CD1c-positive myeloid dendritic cell (primary cell): ENCODE results near the gene KCNH2.

ENCODE experiments used
- DNase-seq: peaks from one replicate; pipeline ENCODE4 v3.0.0-alpha.2; 2016; ENCODE audit errors: extremely low spot score

KCNH2 gene

DNA sequence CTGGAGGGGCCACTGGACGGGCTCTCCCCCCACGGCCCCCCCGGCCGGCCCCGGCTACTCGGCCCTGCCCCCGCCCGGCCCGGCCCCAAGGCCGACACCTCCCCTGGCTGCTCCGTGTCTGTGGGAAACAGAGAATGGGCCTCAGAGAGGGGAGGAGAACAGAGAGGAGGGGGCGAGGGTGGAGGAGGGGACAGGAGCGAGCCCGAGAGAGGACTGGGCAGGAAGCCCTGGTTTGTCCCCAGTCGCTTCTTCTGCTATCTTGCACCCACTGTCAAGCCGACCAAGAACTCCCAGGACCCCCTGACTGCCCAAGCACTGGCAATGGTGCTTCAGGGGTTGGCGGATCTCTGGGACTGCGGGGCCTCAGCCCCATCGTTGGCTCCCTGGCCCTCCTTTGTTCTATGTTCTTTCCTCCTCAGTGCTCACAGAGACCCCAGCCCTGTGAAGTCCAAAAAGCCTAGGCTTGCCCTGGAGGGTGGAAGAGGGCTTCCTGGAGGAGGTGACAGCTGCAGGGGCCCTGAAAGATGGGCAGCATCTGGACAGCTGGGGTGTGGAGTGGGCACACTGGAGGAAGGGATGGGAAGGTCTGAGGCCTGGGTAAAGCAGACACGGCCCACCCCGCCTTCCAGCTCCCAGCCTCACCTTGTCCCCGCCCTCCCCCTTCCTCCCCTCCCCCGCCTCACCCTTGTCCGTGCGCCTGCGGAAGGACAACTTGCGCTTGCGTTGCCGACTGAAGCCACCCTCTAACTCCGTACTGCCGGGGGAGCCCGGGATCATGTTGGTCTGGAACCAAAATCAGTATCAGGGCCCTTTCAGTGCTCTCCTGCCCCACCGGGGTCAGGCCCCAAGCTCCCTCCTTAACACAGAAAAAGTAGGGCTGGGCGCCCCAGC is 30.1 kb downstream of the KCNH2 start:
- DNase-seq: no peak

DNA sequence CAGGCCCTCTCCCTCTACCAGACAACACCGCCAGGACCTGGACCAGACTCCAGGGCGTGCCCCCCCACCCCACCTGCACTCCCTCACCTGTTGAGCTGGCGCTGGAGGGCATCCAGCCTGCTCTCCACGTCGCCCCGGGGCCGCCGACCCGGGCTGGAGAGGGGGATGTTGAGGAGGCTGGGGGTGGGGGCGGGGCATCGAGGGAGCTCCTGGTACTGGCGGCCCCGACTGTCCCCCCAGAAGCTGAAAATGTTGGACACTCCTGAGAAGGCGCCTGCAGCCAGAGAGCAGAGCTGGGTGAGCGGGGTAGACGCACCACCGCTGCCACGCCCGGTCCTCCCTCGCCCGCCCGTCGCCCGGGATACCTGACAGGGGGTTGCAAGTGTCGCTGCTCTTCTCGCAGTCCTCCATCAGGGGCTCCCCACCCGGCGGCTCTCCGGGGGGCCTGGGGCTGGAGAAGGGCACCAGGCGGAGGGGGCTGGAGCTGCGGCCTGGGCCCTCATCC is 30.8 kb downstream of the KCNH2 start:
- no peak for DNase-seq

DNA sequence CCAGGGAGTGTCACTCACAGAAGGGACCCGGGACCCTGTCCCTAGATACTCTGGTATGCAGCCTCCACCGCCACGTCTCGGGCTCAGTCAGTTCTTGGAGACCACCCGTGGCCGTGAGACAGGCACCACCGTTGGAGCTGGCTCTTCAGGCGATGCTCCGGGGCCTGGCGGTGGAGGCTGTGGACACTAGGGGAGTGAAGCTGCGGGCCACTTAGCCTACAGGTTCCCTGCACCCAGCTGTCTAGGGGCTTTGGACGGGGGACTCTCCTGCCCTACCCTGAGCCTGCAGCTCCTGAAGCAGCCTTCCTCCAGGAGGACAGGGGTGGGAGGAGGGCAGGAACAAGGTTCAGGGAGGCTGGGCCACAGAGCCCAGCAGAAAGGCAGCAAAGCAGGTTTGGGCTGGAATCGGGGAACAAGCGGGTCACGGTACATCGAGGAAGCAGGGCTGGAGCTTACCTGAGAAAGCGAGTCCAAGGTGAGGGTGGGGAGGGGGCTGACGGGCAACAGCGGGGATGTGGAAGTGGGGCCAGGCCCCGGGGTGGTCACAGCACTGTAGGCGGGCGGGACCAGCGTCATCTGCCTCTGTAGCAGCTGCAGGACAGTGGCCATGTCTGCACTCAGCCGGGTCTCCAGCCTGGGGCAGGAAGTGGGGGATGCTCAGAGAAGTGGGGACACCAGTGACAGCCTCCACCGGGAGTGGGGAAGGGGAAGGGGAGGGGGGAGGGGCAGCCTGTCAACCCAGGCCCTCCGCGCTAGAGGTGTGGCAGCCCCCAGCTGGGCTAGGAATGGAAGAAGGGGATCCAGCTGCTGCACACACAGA is 31.5 kb downstream of the KCNH2 start:
- no peak for DNase-seq

DNA sequence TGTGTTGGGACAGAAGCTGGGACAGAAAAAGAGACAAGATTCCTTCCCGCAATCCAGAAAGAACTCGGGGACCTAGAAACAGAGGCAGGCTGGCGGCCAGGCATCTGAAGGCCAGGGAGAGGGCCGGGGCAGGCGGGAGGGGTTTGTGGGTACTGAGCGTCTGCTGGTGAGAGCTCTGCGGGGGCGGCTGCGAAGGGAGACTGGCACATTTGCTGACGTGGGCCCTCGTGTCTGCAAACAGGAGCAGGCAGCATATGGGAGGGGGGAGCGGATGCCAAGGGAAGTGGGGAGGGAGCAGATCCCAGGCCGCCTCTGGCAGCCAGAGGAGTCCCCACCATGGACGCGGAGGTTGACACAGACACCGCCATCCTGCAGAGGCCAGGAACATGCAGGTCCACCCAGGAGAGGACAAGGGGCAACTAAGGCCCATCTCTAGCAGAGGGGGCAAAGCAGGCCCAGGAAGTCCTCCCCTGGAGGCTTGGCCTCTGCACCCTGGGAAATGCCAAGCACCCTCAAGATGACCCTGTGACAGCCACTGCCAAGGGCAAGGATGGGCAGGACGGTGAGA is 32.2 kb downstream of the KCNH2 start:
- no peak for DNase-seq

DNA sequence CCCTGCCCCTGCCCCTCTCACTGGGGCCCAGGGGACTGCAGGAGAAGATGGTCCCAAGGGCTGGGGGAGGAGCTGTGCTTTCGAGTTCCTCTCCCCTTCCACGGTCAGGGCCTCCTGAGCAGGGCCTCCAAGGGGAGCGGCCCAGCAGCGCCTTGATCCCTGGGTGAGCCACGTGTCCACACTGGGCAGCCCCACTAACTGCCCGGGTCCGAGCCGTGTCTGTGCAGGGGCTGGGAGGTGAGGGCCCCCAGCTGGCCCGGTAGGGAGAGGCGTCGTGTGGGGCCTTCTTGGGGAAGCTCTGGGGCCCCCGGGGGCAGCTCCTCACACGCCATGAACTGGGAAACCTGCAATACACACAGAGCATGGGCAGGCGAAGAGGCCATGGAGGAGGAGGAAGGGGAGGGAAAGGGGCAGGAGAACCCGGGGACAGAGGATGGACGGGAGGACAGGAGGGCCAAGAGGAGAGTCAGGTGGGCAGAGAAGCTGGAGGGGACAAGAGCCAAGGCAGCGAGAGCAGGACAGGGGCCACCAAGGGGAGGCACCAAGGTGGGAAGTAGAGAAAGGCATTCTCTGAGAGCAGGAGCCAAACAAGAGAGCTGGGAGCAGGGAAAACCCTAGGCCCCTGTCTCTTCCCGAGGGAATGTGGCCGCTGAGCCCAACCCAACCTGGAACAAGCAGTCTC is 32.8 kb downstream of the KCNH2 start:
- DNase-seq: no peak

DNA sequence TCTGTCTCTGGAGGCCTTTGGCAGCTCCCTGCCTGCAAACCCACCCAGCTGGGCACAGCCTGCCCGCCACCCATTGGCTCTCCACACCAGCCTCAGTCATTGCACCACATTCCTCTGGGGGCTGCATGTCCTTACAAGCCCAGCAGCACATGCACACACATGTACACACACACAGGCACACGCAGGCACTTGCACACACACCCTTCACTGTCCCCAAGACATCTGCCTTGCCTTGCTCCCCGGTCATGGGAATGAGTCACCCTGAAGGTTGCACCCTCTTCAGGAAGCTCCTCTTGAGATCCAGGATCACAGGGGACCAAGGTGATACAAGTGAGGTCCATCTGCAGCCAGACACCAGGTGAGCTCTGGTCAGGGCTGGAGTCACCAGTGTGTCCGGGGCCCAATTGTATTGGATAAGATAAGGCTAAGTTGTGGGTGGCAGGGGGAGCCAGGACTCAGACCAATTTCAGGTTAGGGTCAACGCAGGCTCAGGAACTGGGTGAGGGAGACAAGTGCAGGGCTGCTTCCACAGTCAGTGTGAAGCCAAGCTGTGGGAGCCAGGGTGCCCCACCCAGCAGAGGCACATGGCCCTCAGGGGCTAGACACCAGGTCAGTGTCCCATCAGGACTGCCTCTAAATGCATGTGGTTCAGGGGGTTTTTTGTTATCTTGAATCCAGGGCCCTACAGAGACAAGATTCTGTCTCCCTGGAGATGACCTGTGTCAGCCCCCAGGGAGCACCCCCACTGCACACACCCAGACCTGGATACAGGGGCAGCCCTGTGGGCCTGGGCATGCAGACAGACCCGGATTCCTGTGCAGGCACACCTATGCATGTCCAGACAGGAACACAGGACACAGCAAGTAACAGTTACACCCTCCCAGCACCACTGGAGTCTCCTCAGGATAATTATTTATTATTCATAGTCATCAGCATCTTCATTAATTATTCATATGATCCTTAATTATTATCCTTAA is 33.8 kb downstream of the KCNH2 start:
- DNase-seq: no peak

DNA sequence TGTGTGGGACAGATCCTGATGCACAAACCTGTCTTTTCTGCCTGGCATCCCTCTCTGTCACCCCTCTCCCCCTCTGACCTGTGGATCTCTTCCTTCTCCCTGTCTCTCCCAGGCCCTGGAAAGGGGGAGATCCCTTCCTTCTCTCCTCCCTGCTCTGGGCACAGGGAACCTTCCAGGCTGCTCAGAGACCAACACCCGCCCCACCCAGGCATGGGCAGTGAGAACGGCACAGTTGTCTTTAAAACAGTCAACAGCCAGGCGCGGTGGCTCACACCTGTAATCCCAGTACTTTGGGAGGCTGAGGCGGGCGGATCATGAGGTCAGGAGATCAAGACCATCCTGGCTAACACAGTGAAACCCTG is 34.7 kb downstream of the KCNH2 start:
- DNase-seq: no peak

DNA sequence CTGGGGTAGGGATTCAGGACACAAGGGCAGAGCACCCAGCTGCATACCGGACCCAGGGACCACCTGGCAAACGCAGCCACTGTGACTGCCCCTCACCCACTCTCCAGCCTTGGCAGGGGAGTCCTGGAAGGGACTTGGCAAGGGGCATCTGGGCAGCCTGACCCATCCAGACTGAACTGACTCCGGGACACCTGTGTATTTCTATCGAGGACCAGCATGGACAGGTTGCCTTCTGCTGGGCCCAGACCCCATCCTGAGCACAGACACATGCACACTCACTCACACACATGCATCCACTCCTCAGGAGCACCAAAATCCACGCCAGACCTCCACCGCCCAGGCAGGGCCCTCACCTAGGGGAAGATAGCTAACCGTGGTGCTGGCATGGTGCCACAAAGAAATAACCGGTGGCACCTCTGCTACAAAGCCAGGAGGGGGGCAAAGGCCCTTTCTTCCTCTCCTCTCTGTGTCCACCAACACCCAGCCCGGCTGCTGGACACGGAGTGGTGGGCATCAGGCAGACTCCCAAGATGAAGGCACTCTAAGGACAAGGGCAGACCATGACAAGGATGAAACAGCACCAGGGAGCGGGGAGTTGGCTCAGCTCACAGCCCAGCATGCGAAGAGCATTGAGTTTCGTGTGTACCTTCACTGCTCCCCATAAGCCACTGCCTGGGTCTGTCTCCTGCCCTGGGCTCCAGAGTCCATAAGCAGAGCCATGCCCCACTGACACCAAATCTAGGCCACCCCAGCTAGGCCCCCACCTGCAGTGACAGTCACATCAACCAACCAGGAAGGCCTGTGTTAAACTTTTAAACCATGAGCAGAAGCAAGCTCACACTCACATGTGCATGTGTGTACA is 35.3 kb downstream of the KCNH2 start:
- no peak for DNase-seq

DNA sequence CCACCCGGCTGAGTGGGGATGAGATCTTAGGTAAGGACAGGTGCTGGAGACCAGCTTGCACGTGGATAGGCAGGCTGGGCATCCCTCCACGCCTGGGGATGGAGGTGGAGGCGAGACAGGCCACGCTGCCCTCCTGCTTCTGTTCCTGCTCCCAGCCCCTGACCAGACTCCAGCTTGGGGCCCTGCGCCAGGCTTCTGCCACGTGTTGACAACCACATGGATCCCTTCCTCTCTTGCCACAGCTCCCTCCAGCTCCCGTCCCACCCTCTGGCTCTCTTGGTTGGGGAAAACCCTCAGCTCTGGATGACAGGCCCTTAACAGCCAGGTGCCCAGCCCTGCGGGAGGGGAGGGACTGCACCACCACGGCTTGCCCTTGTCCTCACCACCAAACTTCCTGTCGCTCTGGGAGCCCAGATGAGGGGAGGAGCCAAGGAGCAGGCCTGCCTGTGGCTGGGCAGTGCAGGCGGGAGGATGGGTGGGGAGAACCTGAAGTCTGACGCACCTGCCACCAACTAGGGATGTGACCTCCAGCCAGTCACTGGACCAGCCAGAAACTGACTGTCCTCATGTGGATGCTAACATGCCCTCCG is 36.0 kb downstream of the KCNH2 start:
- no peak for DNase-seq

DNA sequence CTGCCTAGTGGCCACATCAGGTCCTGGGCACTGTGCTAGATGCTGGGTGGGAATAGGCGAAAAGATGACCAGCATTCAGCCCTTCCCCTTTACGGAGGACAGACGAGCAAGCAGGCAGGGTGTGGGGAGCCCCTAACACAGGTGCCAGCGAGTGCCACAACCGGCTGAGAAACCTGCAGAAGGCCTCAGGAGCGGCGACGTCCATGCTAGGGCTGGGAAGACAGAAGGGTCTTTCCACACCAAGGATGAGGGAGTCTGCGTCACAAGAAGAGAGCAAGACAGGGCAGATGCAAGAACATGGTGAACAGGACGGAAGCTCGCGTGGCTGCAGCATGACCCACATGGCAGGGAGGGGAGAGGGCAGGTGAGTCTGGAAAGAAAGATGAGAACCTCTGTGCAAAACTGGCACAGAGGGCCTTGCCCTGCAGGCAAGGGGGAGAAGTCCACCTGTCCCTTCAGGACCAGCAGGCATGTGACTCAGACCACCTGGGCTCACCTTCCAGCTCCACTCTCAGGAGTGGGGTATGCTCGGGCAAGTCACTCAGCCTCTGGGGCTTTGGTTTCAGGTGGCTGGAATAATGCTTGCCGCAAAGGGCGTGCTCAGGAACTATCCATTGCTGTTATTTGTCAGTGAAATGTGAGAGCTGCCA is 36.6 kb downstream of the KCNH2 start:
- DNase-seq: no peak

DNA sequence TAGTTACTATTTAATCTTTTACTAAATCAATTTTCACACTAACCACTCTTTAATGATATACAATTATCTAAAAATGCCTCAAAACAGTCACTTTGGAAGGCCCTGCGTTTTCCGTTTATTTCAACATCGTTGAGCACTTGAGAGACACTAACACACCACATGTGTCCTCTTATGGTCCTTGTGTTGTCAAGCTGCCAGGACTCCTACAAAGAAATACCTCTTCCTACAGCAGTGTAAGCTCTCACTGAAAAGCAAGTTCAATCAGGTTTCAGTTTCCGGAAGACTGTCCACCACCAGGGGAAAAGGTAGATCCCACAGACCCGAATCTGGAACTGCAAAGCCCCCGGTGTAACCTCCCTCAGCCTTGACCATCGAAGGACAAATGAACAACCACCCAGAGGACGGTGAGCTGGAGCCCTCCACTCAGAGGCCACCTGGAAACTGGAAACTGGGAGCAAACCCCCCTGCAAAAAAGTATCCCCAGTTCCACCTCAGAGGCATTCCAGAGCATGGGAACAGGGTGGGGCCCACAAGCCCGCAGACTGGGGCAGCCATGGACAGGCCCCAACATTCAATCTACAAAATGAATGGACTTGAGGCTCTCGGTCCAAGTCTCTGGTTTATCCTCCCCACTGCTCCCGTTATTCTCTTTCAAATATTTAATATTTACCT is 37.6 kb downstream of the KCNH2 start:
- no peak for DNase-seq

DNA sequence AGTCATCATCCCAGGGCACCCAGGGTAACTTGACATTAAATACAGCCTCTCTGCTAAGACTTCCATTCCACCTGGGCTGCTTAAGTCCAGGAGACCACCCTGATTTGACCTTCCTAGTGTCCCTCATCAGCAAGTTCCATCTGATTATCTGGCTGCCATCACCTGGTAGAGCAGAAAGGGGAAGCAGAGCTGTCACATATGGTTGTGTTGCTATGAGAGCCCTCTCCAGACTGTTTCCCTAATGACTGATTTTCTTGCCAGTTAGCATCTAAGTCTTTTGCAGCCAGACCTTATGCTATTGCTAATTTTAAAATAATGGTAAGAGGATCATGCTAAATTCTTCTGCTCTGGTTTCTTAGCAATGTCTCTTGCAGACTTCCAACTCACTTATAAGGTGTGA is 38.7 kb downstream of the KCNH2 start:
- no peak for DNase-seq

DNA sequence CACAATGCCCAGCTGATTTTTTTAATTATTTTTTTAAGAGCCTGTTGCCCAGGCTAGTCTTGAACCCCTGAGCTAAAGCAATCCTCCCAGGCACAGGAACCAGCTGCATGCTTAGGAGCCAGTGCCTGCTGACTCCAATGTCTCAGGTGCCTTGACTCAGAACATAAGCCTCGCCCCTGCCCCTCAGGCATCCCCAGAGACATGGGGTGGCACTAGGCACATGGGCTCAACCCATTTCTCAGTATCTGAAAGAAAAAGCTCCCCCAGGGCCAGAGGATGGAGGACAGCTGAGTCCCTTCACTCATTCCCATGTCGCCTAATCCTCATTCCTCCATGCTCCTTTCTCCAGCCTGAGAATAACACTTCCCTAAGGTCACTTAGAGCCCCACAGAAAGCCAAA is 39.1 kb downstream of the KCNH2 start:
- no peak for DNase-seq

DNA sequence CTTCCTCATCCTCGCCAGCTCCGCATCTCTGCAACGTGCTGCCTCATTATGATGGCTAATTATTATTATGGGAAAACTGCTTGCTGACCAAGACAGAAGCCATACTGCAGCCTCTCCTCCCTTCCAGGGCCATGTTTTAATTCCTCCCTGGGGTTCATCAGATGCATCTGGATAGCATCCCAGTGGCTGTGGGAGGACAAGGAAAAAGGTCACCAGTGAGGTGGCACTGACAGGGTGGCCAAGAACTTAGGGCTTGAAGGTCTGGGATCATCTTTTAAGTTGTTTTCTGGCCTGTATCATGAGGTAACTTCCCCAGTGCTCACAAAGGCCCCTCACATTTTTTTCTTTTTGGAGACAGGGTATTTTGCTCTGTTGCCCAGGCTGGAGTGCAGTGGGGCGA is 39.6 kb downstream of the KCNH2 start:
- no peak for DNase-seq

DNA sequence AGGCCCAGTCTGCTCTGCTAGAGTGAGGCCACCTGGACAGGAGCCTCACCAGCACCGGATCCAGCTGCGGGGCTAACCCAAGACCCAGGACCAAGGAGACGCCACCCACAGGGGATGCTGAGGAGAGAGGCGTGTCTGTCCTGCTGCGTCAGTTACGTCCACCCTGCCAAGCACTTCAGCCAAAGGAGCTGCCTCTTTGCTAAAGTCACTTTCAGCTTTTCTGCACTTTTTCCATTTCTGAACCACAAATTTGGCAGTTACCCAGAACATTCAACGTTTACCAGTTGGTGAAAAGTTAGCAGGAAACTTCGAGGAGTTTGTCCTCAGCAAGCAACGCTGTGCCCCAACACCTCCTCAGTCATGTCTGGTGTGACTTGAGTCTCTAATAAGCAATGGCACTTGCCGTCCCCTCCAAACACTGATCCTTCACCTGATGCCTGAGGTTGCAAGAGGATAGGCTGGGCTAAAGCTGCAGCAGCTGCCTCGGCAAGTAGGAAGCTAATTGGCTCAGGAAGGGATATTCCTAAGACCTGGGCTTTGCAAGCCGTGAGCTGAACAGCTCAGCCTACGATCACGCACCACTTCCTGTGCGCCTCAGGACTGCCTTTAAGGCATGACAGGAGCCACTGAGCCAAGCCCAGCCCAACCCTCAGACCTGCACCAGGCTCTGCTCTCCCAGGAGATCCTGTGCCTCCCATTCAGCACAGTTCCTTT is 40.1 kb downstream of the KCNH2 start:
- DNase-seq: no peak

DNA sequence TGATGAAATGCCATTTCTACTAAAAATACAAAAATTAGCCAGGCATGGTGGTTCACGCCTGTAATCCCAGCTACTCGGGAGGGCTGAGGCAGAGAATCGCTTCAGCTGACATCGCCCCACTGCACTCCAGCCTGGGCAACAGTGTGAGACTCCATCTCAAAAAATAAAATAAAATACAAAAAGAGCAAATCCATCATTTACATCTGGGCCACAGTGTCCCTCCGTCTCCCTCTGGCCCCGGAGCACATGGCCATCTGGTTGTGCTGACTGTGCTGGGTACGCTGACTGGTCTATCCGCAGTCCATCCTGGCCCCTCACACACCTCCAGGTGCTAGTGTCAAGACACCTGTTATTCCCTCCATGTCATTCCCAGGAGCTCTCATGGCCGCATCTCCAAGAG is 42.1 kb downstream of the KCNH2 start:
- no peak for DNase-seq

DNA sequence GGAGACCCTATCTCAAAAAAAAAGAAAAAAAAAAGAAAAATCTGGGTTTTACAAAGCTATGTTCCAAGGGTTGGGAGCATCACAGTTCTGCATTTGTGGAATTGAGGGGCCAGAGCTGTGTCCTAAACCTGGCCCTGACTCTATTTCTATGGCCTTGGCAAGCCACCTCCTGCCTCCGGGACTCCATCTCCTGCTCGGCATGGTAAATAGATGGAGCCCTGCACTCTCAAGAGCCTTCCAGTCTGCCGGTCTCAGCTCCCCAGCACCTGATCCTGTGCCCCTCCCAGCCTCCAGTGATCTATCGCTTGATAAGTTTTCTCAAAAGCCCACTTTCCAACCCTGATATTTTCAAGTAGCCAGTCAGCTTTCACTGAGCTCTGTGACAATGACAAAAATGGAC is 43.0 kb downstream of the KCNH2 start:
- DNase-seq: no peak
